Body of pancreas (tissue), 4 donors: ENCODE measurements around the gene CFAP54.

Experiments
- CTCF ChIP-seq, 7 experiments: fragments of 450-650 bp in 4 of 7; fragments of 200-600 bp in 3 of 7; sonication (generic) in 3 of 7; IDR thresholded peaks; one replicate each; pipeline ENCODE4 v1.5.1; 2016 to 2019; ENCODE audit warnings: antibody characterized with exemption in 7 of 7
- POLR2A ChIP-seq, 3 donors: fragments of 450-650 bp; IDR thresholded peaks; one replicate each; pipeline ENCODE4 v1.6.1; 2016; ENCODE audit warnings: antibody characterized with exemption in 3 of 3, mild to moderate bottlenecking in 2 of 3

- TF ChIP-seq CTCF (IDR thresholded peaks at IDR 0.05) (no peak), POLR2A (IDR thresholded peaks at IDR 0.05) (no peak)
Measured at GRCh38 chr12:96711364-96711763, 222.0 kb downstream of the CFAP54 start.
